GM10248 (cell line): ENCODE results near the gene RSPH3.
A peak's percentile ranks its signal among the peaks of the same experiment; 100 is the strongest.
"Not testable (repeated sequence)": the region's sequence is repeated elsewhere in the genome, so short reads cannot be mapped to it uniquely, and the experiment has no call there.

Experiments
- CTCF ChIA-PET: fragments of 300-600 bp; sonication (Branson Sonifier 250); formaldehyde crosslinking; extraction: SDS; loops from one replicate; lab custom pipeline; 2021; ENCODE audit warnings: antibody characterized with exemption; lab: Yijun Ruan, JAX
- POLR2A ChIA-PET: fragments of 350-650 bp; sonication (Branson Sonifier 250); formaldehyde crosslinking; extraction: SDS; loops from one replicate; lab custom pipeline; 2020; ENCODE audit warnings: antibody characterized with exemption; lab: Yijun Ruan, JAX
- DNase-seq: peaks from one replicate; pipeline ENCODE4 v3.0.0; 2012; ENCODE audit errors: extremely low spot score
- TF ChIP-seq, protein P1 (sequence below): IDR thresholded peaks from 2 replicates; pipeline ENCODE4 v1.5.1; 2012; ENCODE audit warnings: mild to moderate bottlenecking, low read depth; ENCODE audit errors: extremely low read depth, missing control alignments, control extremely low read depth

Gene RSPH3

DNA sequence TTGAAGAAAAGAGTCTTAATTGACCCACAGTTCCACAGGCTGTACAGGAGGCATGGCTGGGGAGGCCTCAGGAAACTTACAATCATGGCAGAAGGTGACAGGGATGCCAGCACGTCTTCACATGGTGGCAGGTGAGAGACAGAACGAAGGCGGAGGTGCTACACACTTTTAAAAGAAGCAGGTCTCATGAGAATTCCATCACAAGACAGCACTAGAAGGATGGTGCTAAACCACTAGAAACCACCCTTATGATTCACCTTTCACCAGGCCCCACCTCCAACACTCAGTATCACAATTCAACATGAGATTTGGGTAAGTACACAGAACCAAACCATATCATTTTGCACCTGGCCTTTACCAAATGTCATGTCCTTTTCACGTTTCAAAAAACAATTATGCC, 23.9 kb upstream of the RSPH3 start:
- TF ChIP-seq, protein P1, sequence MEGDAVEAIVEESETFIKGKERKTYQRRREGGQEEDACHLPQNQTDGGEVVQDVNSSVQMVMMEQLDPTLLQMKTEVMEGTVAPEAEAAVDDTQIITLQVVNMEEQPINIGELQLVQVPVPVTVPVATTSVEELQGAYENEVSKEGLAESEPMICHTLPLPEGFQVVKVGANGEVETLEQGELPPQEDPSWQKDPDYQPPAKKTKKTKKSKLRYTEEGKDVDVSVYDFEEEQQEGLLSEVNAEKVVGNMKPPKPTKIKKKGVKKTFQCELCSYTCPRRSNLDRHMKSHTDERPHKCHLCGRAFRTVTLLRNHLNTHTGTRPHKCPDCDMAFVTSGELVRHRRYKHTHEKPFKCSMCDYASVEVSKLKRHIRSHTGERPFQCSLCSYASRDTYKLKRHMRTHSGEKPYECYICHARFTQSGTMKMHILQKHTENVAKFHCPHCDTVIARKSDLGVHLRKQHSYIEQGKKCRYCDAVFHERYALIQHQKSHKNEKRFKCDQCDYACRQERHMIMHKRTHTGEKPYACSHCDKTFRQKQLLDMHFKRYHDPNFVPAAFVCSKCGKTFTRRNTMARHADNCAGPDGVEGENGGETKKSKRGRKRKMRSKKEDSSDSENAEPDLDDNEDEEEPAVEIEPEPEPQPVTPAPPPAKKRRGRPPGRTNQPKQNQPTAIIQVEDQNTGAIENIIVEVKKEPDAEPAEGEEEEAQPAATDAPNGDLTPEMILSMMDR = no peak
- POLR2A ChIA-PET = no interaction called here
- CTCF ChIA-PET = interaction anchor here (1.2 to 1.9 kb wide), 3 partner anchors 9 to 86 kb away, joined by 3 to 5 read pairs (median 4); no protein-coding TSS in a partner anchor
- DNase-seq = no peak

DNA sequence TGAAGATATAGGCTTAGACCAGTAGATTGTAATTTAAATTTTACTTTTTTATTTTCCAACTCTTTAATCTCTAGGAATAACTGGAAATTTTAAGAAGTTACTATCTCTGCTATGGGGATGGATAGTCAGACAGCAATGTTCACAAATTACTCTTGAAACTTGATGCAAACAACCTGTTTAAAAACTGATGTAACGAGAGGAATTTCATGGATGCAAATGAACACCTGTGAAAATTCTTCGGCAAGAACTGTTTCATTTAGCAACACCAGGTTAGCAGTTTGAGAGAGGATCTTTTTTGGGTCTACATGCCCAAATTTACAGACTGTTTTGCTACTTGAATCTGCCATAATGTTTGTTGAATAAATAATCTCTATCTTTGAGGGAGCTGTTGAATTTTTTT, 20.0 kb upstream of the RSPH3 start:
- DNase-seq = no peak
- POLR2A ChIA-PET = no interaction called here
- TF ChIP-seq, protein P1 = no peak
- CTCF ChIA-PET = interaction anchor here (1.1 to 5.1 kb wide), 5 partner anchors 11 to 115 kb away, joined by 3 to 26 read pairs (median 4); partner anchors contain the start of gene TAGAP

- POLR2A ChIA-PET = interaction anchor here (0.6 to 1.4 kb wide), 2 partner anchors 15 to 27 kb away, joined by 3 to 4 read pairs; partner anchors contain the start of gene TAGAP
- DNase-seq = peak; percentile 45
- TF ChIP-seq, protein P1 = no peak
- CTCF ChIA-PET = interaction anchor here (0.9 to 5.1 kb wide), 14 partner anchors 9 to 117 kb away, joined by 3 to 37 read pairs (median 4); partner anchors contain the start of gene RSPH3
Observed at GRCh38 chr6:159017757-159018559, 18.0 kb upstream of the RSPH3 start.

GRCh38 chr6:159014406-159014805, 14.4 kb upstream of the RSPH3 start:
- CTCF ChIA-PET = interaction anchor here (0.7 to 5.1 kb wide), 5 partner anchors 27 to 120 kb away, joined by 3 to 22 read pairs (median 11); no protein-coding TSS in a partner anchor
- no peak for DNase-seq
- TF ChIP-seq, protein P1 = no peak
- POLR2A ChIA-PET = no interaction called here

- ChIA-PET POLR2A (no interaction called here), CTCF (interaction anchor here (2.1 to 5.1 kb wide), 4 partner anchors 29 to 121 kb away, joined by 8 to 22 read pairs (median 14); no protein-coding TSS in a partner anchor)
- DNase-seq = no peak
- TF ChIP-seq, protein P1 = no peak
Observed at GRCh38 chr6:159013229-159013628, 13.2 kb upstream of the RSPH3 start.

- POLR2A ChIA-PET = interaction anchor here (0.7 kb wide), 1 partner anchor 27 kb away, joined by 9 read pairs; no protein-coding TSS in a partner anchor
- DNase-seq = no peak
- CTCF ChIA-PET = interaction anchor here (1.0 to 10.9 kb wide), 3 partner anchors 12 to 123 kb away, joined by 3 to 213 read pairs (median 11); partner anchors contain the start of gene RSPH3
- TF ChIP-seq, protein P1 = no peak
Observed at GRCh38 chr6:159012201-159012600, 12.2 kb upstream of the RSPH3 start.

GRCh38 chr6:159010037-159010612, 10.1 kb upstream of the RSPH3 start:
- POLR2A ChIA-PET, DNase-seq: not testable (repeated sequence)
- CTCF ChIA-PET = interaction anchor here (1.4 to 13.3 kb wide), 12 partner anchors 8 to 125 kb away, joined by 4 to 213 read pairs (median 18); partner anchors contain the start of gene RSPH3
